HG03342 (cell line): Measurements from ENCODE around the gene ZBTB8A.
"Not testable (repeated sequence)": the region's sequence is repeated elsewhere in the genome, so short reads cannot be mapped to it uniquely, and the experiment has no call there.

Source experiments
- ATAC-seq: cut with Tn5 transposase; IDR thresholded peaks from one replicate; pipeline ENCODE4 v1.9.1; 2021; ENCODE audit warnings: mild to moderate bottlenecking, moderate library complexity; ENCODE audit not compliant: unreplicated experiment

ZBTB8A gene

DNA sequence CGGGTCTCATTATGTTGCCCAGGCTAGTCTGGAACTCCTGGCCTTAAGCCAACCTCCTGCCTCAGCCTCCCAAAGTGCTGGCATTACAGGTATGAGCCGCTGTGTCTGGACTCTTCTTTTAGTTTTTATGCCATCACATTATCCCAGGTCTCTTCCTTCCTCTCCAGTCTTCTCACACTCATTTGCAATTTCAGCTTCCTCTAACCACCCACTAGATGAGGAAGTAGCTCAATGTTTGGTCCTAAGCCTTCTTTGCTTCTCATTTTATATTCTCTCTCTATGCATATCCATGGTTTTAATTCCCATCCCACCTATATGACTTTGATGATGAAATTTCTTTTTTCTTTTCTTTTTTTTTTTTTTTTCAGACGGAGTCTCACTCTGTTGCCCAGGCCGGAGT, 3.1 kb upstream of the ZBTB8A start:
- ATAC-seq = no peak

DNA sequence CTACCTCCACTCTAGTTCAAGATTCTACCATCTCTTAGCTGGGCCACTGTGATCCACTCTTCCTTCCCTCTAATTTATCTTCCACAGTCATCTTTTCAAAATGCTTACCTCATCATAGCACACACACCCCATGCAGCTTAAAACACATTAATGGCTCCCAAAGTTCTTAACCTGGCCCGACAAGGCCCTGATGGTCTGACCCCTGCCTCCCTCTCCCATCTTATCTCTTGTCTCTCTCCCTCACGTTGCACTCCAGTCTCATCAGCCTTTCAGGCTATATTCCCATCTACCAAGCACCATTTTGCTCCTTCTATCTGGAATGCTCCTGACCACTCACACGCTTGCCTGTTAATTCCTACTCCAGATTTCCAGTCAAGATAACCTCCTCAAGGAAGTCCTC, 2.5 kb upstream of the ZBTB8A start:
- ATAC-seq = no peak

DNA sequence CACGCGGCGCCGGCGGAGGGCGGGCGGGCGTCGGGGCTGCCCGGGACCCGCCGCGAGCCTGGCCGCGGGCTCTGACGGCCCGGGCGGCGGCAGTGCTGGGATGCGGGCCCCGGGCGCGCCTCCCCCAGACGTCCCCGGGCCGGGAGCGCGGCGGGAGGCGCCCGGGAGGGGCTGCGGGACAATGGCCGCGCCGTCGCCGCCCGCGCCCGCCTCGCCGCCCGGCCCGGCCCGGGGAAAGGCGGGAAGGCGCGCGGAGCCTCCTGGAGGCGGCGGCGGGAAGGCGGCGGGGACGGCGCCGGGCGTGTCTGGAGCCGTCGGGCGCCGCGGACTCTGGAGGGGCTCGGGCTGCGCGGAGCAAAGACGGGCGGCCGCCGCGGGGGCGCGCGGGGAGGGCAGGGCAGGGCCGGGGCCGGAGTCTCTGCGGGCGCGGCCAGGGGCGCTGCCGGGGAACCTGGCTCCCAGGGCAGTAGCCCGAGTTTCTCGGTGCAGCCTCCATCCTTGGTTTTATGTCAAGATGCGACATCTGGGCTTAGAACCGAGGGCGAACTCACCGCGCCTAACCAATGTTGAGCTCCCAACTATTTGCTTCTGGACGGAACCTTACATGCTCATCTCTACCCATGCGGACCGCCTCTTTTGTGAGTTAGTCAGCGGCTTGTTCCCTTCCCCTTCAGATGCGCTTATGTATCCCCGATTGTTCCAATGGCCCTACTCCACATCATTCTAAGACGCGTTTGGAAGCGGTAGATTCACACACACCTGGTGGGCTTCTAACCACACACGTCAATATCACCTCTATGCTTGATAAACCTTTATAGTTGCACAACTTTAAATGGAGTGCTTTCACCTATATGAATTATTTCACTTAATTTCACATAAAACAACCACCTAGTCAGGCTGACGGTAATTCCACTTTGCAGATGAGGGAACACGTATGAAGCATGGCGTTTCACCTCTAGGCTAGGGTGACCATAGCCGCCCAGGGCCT, 651 bp downstream of the ZBTB8A start:
- no peak for ATAC-seq

DNA sequence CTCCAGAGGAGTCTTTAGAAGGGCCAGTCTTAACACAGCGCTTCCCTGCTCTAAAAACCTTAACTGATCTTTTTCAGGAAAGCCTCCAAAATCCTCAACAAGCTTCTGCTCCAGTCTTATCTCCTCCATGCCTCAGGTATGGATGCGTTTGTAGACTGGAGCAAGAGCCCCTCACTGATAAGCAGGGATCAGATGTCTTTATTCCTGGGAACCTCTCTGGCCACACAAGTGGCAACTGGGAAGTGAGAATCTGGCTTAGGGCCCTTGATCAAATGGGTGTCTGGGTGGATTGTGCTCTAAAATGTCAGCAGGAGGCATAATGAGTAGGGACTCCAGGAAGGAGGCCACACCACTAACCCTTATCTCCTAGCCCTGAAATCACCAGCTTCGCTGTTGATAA, 1.4 kb downstream of the ZBTB8A start:
- ATAC-seq = no peak

DNA sequence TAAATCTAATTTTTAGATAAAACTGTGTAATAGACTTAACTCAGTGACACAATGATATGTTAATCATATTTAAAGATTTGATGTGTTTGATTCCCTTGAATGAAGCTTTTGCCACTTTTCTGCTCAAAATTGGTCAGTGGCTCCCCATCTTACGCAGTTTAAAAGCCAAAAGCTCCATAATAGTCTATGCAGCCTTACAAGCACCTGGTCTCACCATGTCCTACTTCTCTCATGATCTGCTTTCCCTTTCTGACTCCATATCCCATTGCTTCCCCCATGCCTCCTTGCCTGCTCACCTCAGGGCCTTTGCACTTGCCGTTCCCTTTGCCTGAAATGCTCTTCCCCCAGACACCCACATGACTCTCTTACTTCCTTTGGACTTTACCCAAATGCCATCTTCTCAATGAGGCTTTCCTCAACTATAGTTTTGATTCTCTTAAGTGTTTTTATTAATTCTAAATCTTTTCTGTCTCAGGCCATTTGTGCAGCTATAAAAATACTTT, 1.9 kb downstream of the ZBTB8A start:
- ATAC-seq = no peak

DNA sequence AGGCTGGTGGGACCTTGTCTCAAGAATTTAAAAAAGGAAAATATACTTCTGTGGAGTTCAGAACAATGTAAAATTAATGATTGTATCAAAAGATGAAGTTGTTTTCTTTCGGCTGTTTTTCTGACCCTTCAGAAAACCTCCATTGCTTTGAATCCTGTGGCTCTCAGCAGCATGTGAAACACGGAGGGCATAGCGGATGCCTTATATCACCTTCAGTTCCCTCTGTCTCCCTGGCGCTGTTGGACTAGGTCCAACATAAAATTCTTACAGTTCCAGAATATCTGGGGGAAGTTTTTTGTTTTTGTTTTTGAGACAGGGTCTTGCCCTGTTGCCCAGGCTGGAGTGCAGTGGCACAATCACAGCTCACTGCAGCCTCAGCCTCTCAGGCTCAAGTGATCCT, 7.4 kb downstream of the ZBTB8A start:
- ATAC-seq = no peak

DNA sequence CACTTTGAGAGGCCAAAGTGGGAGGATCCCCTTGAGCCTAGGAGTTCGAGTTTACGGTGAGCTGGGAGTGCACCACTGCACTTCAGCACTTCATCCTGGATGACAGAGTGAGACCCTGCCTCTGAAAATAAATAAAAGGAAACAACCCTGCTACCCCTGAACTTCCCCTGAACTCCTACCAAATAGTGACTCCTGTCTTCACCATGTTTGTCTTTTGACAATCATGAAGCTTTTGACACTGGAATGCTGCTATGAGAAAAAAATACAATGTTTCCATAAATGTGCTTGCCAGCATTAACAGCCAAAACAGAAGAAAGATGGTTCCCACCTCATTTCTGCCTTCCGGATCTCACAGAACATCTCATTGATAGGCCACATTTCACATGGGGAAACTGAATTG, 10.4 kb downstream of the ZBTB8A start:
- no peak for ATAC-seq

DNA sequence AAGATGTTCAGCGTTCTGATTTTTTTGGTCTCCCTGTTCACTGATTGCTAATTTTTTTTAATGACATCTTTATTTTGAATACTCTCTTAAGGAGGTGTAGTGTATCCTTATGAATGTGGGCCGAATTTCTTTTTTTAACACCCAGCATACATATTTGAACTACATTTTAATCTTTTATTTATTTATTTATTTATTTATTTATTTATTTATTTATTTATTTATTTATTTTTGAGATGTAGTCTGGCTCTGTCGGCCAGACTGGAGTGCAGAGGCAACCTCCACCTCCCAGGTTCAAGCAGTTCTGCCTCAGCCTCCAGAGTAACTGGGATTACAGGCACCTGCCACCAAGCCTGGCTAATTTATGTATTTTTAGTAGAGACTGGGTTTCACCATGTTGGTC, 15.1 kb downstream of the ZBTB8A start:
- no peak for ATAC-seq

DNA sequence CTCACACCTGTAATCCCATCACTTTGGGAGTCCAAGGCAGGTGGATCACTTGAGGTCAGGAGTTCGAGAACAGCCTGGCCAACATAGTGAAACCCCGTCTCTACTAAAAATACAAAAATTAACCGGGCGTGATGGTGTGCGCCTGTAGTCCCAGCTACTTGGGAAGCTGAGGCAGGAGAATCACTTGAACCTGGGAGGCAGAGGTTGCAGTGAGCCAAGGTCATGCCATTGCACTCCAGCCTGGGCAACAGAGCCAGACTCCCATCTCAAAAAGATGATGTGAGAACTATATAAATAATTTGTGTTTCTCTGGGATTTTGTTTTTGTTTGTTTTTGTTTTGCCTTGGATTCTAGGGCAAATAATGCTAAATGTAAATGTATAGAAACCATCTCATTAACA, 17.8 kb downstream of the ZBTB8A start:
- not testable (repeated sequence) for ATAC-seq

DNA sequence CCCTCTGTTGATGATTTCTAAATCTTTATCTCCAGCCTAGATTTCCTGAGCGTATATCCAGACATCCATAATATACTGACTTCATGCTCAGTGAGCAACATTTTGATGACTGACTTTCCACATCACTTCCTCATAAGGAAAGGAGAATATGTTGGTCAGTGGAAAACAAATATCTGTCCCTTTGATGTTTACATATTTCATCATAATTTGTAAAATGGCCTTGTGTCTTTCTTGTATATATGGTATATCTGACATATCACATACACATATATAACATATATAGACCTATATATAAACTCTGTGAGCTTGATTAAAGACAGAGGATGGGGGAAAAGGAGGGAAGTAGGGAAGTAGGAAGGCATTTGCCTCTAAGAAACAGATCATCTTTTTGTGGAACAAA, 18.6 kb downstream of the ZBTB8A start:
- ATAC-seq = no peak

DNA sequence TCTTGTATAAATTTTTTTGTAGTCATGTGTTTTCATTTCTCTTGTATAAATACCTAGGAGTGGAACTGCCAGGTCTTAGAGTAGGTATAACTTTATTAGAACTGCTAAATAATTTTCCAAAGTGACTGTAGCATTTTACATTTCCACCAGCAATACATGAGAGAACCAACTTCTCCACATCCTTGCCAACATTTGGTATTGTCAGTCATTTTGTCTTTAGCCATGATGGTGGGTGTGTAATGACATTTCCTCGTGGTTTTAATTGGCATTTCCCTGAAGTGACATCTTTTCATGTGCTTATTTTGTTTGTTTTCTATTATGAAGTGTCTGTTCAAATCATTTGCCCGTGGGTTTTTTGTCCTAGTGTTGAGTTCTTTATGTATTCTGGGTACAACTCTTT, 29.7 kb downstream of the ZBTB8A start:
- ATAC-seq = no peak

DNA sequence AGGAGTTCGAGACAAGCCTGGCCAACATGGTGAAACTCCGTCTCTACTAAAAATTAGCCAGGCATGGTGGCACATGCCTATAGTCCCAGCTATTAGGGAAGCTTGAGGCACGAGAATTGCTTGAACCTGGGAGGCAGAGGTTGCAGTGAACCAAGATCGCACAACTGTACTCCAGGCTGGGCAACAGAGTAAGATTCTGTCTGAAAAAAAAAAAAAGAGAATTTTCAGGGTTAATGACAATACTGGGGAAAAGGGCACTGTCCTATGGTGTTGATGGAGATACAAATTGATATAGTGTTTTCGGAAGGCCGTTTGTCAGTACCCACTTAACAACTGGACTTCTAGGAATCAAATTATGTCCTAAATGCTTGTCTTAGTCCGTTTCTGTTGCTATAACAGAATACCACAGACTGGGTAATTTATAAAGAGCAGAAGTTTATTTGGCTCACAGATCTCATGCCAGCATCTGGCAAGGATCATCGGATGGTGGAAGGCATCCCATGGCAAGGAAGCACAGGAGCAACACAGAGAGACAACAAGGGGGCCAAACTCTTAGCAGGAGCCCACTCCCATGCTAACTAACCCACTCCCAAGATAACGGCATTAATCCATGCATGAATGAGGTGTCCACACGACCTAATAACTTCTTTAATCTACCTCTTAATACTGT, 41.3 kb downstream of the ZBTB8A start:
- ATAC-seq = no peak

DNA sequence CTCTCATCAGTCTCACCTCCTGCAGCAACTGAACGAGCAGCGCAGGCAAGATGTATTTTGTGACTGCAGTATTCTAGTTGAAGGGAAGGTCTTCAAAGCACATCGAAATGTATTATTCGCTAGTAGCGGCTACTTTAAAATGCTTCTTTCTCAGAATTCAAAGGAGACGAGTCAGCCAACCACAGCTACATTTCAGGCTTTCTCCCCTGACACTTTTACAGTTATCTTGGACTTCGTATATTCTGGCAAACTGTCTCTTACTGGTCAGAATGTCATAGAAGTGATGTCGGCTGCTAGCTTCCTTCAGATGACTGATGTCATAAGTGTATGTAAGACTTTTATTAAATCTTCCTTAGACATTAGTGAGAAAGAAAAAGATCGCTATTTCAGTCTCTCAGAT, 53.7 kb downstream of the ZBTB8A start:
- ATAC-seq = no peak

DNA sequence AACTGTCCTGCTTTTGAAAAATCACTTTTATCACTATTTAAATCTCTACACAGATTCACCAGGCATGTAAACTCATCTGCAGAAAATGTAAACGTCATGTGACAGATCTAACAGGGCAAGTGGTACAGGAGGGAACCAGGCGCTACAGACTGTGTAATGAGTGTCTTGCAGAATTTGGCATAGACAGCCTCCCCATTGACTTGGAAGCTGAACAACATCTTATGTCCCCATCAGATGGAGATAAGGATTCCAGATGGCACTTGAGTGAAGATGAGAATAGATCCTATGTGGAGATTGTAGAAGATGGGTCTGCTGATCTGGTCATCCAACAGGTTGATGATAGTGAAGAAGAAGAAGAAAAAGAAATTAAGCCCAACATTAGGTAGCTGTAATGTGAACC, 60.8 kb downstream of the ZBTB8A start:
- ATAC-seq = no peak

DNA sequence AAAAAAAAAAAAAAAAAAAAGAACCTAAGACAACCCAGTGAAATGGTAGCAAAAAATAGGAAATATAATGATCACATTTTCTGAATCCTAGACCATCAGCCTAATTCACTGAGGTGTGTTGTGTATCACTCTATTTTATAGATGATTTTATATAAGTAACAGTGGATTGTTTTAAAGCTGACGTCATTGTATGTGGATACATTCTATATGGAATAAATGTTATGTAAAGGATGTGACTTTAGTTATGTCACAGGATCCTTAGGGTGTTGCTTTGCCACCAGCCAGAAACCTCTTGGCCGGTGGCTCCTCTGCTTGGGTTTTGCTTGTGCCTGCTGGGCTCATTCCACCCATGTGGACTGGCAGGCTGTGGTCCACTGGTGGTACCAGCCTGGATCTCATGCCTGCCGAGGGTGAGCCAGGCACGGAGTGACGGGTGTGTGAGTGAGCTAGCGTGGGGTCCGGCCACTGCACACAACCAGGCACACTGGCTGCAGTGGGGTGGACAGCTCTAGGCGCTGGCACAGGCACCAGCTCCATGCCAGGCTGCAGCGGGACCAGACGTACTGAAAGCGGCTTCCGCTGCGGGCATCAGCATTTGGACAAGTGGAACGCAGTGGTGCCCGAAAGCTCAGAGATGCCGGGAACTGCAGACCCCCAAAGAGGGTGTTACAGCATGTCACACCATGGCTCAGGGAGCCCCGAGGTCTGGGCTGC, 66.6 kb downstream of the ZBTB8A start:
- ATAC-seq = no peak

DNA sequence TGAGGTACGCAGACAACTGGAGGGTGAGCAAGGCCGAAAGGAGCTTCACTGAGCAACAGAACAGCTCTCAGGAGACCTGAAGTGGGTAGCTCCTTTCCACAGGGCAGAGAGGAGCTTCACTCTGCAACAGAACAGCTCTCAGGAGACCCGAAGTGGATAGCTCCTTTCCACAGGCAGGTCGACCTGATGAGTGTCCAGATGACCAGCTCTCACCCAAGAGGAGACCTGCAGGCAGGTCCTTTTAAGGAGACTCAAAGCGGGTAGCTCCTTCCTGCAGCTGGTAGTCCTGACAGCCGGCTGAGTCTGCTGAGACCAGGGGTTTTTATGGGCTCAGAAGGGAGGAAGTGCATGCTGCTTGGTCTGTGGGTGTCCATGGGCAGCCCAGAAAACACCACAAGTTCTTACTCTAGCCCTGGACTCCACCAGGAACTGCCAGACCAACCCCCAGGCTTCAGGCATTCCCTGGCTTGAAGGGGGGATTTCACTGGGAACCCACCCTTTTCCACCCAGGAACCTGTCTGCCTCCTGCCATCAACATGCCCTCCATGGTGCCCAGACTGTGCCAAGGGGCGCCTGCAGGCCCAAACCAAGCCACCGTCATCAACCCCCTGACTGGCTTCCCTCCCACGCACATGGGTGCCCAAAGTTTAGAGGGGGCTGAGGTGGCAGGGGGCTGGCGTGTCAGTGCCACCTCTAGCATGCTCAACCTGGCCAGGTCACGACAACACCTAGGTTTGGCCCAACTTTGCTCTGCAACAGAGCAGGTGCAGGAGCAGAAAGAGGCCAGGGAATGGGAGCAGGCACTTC, 67.5 kb downstream of the ZBTB8A start:
- ATAC-seq = no peak

DNA sequence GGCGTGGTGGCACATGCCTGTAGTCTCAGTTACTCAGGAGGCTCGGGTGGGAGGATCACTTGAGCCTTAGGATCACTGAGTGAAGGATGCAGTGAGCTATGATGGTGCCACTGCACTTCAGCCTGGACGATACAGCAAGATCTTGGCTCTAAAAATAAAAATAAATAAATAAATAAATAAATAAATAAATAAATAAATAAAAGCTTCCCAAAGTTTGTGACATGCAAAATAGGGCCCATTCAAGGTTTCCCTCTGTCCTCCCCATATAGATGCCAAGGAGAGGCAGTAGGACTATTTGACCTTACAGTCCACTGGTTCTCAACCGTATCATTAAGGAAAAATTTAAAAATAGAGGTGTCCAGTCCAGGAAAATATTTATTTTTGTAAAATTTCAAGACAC, 70.0 kb downstream of the ZBTB8A start:
- ATAC-seq = no peak

DNA sequence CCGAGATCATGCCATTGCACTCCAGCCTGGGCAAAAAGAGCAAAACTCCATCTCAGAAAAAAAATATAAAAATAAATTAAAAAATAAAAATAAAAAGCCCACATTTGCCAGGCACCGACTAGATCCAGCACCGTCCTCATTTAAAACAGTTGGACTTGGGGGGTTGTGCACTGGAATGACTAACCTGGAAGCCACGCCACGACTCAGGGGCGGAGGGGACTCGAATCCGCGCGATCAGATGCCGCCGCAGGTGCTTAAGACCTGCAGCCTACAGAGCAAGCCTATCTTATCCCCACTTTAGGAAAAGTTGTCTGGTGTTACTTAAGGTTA, 72.6 kb downstream of the ZBTB8A start:
- no peak for ATAC-seq

DNA sequence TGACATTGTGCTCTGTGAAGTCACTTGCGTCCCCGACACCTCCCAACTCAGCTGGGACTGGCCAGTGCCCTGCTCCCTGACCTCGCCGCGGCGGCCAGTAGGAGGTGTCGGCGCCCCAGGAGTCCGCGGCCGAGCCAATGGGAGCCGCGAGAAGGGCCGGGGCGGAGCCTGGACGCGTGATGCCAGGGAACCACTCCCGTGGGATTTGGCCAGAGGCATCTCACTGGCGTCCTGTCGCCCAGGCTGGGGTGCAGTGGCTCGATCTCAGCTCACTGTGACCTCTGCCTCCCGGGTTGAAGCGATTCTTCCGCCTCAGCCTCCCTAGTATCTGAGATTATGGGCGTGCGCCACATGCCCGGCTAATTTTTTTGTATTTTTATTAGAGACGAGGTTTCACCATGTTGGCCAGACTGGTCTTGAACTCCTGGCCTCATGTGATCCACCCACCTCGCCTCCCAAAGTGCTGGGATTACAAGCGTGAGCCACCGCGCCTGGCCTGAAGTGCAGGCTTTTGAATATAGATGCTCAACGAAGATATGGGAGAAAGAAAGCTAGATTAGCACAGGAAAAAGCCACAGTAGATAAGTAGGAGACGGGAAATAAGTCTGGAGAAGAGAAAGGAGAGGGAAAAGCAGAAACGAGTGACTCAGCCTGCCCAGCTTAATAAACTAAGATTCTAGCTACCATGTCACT, 73.1 kb downstream of the ZBTB8A start:
- ATAC-seq = no peak

DNA sequence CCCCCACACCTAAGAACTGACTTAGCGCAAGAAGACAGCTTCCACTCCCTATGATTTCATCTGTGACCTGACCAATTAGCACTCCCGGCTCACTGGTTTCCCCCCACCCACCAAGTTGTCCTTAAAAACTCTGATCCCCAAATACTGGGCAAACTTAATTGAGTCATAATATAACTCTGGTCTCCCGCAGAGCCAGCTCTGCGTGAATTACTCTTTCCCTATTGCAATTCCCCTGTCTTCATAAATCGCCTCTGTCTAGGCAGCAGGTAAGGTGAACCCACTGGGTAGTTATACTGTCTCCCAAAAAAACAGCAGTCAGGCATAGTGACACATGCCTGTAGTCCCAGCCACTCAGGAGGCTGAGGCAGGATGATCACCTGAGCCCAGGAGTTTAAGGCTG, 74.2 kb downstream of the ZBTB8A start:
- no peak for ATAC-seq
